ENCODE data around the gene RNU5D-1.
"Not testable (repeated sequence)": the region's sequence is repeated elsewhere in the genome, so short reads cannot be mapped to it uniquely, and the experiment has no call there.

The RNU5D-1 gene

GRCh38 chr1:44724955-44725698, 5.8 kb downstream of the RNU5D-1 start:
- no peak for DNase-seq

- DNase-seq, result no peak
Measured at GRCh38 chr1:44724296-44724954, 6.5 kb downstream of the RNU5D-1 start.

- peak; percentile 36 for DNase-seq
Measured at GRCh38 chr1:44723496-44724295, 7.3 kb downstream of the RNU5D-1 start.

- no peak for DNase-seq
Measured at GRCh38 chr1:44723064-44723463, 7.9 kb downstream of the RNU5D-1 start.

- peak; percentile 46 for DNase-seq
Measured at GRCh38 chr1:44721485-44722361, 9.2 kb downstream of the RNU5D-1 start.

GRCh38 chr1:44720281-44720680, 10.7 kb downstream of the RNU5D-1 start:
- no peak for DNase-seq

- no peak for DNase-seq
Measured at GRCh38 chr1:44719318-44719717, 11.7 kb downstream of the RNU5D-1 start.

GRCh38 chr1:44718091-44718490, 12.9 kb downstream of the RNU5D-1 start:
- DNase-seq, result no peak

- no peak for DNase-seq
Measured at GRCh38 chr1:44717653-44718052, 13.3 kb downstream of the RNU5D-1 start.

GRCh38 chr1:44717156-44717555, 13.8 kb downstream of the RNU5D-1 start:
- no peak for DNase-seq

GRCh38 chr1:44714944-44715571, 15.9 kb downstream of the RNU5D-1 start:
- DNase-seq, result peak; percentile 66

GRCh38 chr1:44714532-44714931, 16.4 kb downstream of the RNU5D-1 start:
- no peak for DNase-seq

GRCh38 chr1:44713321-44713781, 17.6 kb downstream of the RNU5D-1 start:
- DNase-seq, result no peak

GRCh38 chr1:44707959-44708831, 22.8 kb downstream of the RNU5D-1 start:
- DNase-seq, result no peak

- DNase-seq, result no peak
Measured at GRCh38 chr1:44707112-44707881, 23.7 kb downstream of the RNU5D-1 start.

- DNase-seq, result no peak
Measured at GRCh38 chr1:44705938-44706337, 25.0 kb downstream of the RNU5D-1 start.

- DNase-seq, result no peak
Measured at GRCh38 chr1:44705470-44705869, 25.5 kb downstream of the RNU5D-1 start.

GRCh38 chr1:44701141-44701573, 29.8 kb downstream of the RNU5D-1 start:
- no peak for DNase-seq

- DNase-seq, result no peak
Measured at GRCh38 chr1:44700573-44700972, 30.4 kb downstream of the RNU5D-1 start.

- DNase-seq, result not testable (repeated sequence)
Measured at GRCh38 chr1:44699375-44699774, 31.6 kb downstream of the RNU5D-1 start.
